Measurements from ENCODE around the gene MUSTN1. TPM values are rescaled to one million over a fixed set of nuclear protein-coding genes. Genes with fewer than 3 reads are reported as not detected.
A peak's percentile ranks its signal among the peaks of the same experiment; 100 is the strongest.

Gene MUSTN1
- total RNA-seq, 2 experiments from 2014 or later: 1.1 TPM; not detected in 1

DNA sequence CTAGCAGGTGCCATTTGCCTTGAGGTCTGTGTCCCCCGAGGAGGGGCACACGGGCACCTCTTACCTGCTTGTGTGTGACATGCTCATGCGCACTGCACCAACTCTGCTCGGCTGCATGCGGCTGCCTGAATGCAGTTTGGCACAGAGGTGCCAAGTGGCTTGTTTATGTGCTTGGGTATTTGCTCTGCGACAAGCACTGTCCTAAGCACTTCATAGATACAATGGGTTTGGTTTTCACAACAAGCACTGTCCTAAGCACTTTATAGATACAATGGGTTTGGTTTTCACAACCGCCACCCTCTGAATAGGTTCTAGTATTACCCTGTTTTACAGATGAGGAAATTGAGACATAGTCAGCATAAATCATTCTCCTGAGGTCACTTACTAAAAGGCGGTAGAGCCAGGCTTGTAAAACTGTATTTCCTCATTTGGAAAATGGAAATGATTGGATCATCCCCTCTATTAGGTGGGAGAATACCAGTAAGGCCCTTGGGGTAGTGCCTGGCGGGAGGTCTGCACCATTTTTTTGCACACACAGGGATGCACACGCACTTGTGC is 4.8 kb downstream of the MUSTN1 start:
- POLR2A ChIA-PET: no interaction called here
- H3K4me3 Mint-ChIP-seq: no peak overlapping the region
- intact Hi-C loops (cut with micrococcal nuclease): no loop called here
- CTCF ChIA-PET: no interaction called here
- no peaks in the 10 kb centered on the region for H3K27me3 Mint-ChIP-seq
- H3K27ac Mint-ChIP-seq: no peak overlapping the region
- H3K36me3 Mint-ChIP-seq: no peaks in the 10 kb centered on the region
- no peaks in the 10 kb centered on the region for H3K4me1 Mint-ChIP-seq (ENCODE audit: low read depth)
- DNase-seq: no peak
- no peaks in the 10 kb centered on the region for H3K9me3 Mint-ChIP-seq

DNA sequence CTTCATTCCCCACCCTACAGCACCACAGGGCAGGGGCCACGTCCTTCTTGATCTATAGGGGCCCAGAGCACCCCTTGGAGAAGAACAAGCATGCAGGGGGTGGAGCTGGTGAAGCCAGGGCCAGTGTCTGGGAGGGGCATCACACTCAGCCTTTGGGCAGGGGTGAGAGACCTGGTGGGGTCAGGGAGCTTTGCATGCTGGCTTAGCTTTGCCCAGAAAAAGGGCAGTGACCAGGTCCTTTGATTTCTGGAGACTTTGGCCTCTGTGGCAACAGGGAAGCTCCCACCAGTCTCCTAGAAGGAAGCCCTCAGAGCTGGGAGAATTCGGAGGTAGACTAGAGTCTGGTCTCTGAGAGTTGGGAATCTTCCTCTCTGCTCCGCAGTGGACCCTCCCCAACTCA is 5.3 kb downstream of the MUSTN1 start:
- H3K4me3 Mint-ChIP-seq: no peak overlapping the region
- no peak overlapping the region for H3K27ac Mint-ChIP-seq
- ChIA-PET CTCF (no interaction called here), POLR2A (interaction anchor here (0.5 kb wide), 1 partner anchor 187 kb away, joined by 3 read pairs; no protein-coding TSS in a partner anchor)
- H3K36me3 Mint-ChIP-seq: no peaks in the 10 kb centered on the region
- DNase-seq: no peak
- intact Hi-C loops (cut with micrococcal nuclease): no loop called here
- no peaks in the 10 kb centered on the region for H3K9me3 Mint-ChIP-seq
- no peaks in the 10 kb centered on the region for H3K27me3 Mint-ChIP-seq
- H3K4me1 Mint-ChIP-seq (ENCODE audit: low read depth): no peaks in the 10 kb centered on the region

DNA sequence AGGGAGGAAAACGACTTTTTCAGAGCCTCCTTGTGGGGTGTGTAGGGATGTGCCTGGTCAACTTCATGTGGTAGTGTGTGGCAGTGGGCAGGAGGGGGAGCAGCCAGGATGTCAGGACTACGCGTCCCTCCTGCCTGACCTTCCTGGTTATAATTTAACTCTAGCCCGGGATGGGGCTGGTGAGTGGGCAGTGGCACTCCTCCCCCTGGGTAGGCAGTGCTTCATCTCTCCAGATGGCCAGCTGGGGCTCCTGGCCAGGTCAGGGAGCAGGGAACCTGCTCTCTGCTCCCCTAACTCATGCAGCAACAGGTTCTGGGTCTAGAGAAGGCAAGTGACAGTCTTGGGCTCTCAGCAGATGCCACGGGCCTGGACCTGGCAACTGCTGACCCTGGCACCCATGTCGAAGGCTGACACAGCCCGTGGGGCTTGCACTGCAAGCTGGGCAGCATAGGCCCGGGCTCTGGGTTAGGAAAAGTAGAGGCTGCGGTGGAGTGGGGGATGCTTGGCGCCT is 6.9 kb downstream of the MUSTN1 start:
- H3K4me1 Mint-ChIP-seq (ENCODE audit: low read depth): no peaks in the 10 kb centered on the region
- H3K4me3 Mint-ChIP-seq: no peak overlapping the region
- no peaks in the 10 kb centered on the region for H3K9me3 Mint-ChIP-seq
- DNase-seq: no peak
- H3K27ac Mint-ChIP-seq: no peak overlapping the region
- POLR2A ChIA-PET: no interaction called here
- CTCF ChIA-PET: no interaction called here
- intact Hi-C loops (cut with micrococcal nuclease): no loop called here
- H3K36me3 Mint-ChIP-seq: no peaks in the 10 kb centered on the region
- no peaks in the 10 kb centered on the region for H3K27me3 Mint-ChIP-seq

DNA sequence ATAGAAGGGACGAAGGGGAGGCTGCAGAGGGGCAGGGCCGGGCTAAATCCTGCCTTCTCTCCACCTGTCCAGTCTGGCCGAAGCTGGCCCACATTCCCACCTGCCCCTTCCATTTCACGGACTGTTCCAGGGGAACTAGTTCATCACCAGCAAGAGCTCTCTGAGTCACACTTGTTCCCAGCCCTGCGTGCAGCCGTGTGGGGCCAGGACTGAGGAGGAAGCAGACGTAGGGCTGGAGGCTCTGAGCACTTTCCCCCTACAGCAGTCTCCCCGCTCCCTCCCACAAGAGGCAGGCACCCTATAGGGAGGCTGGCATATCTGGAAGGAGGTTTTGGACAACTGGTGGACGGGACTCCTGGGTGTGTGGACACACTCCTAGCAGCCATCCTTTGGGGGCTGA is 7.4 kb downstream of the MUSTN1 start:
- Mint-ChIP-seq H3K9me3 (no peaks in the 10 kb centered on the region), H3K4me1 (ENCODE audit: low read depth) (no peaks in the 10 kb centered on the region), H3K27ac (no peak overlapping the region), H3K27me3 (no peaks in the 10 kb centered on the region), H3K4me3 (no peak overlapping the region), H3K36me3 (no peaks in the 10 kb centered on the region)
- ChIA-PET CTCF (no interaction called here), POLR2A (no interaction called here)
- DNase-seq: no peak
- intact Hi-C loops (cut with micrococcal nuclease): no loop called here

DNA sequence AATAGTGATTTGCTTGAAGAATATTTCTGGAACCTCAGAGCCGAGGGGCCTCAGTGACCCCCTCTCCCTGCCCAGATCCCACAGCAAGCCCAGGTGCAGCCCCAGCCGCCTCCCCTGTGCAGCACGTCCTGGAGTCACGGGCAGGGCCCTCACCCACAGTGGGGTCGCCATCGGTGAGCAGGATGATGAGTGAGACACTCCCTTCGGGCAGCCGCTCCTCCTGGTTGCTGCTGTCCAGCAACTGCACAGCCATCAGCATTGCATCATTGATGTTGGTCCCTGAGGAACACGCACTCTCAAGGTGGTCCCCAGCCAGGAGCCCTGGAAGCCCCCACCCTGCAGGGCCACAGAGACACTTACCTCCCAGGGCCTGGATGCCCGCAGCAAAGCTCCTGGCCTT is 10.8 kb downstream of the MUSTN1 start:
- ChIA-PET CTCF (no interaction called here), POLR2A (no interaction called here)
- H3K4me1 Mint-ChIP-seq (ENCODE audit: low read depth): no peaks in the 10 kb centered on the region
- no peak overlapping the region for H3K27ac Mint-ChIP-seq
- H3K4me3 Mint-ChIP-seq: no peak overlapping the region
- DNase-seq: no peak
- no peaks in the 10 kb centered on the region for H3K36me3 Mint-ChIP-seq
- intact Hi-C loops (cut with micrococcal nuclease): no loop called here
- H3K27me3 Mint-ChIP-seq: no peaks in the 10 kb centered on the region
- no peaks in the 10 kb centered on the region for H3K9me3 Mint-ChIP-seq

- CTCF ChIA-PET: interaction anchor here (2.1 kb wide), 1 partner anchor 24 kb away, joined by 13 read pairs; no protein-coding TSS in a partner anchor
- H3K27ac Mint-ChIP-seq: no peak overlapping the region
These were observed 12.5 kb downstream of the MUSTN1 start for GRCh38 chr3:52822363-52822762.

DNA sequence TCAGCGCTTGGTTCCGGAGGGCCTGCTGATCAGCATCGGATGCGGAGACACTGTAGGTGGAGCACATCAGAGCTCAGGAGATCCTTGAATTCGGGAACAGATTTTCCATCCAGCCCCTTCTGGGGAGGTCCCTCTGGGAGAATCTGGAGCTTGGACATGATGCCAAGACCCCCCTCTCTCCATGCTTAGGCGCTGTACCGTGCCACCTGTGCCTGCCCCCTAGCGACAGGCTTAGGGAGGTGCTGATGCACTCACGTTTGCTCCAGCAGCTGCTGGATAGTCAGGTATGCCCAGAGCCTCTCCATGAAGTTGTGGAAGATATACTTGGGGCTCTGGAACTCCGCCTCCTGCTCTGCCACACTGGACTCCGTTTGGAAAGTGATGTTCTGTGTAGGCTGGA is 14.1 kb downstream of the MUSTN1 start:
- DNase-seq: peak; percentile 40
- CTCF ChIA-PET: interaction anchor here (0.7 to 2.1 kb wide), 8 partner anchors 9 to 238 kb away, joined by 3 to 13 read pairs (median 4); partner anchors contain the start of gene MUSTN1
- POLR2A ChIA-PET: no interaction called here
- H3K4me1 Mint-ChIP-seq (ENCODE audit: low read depth): no peaks in the 10 kb centered on the region
- intact Hi-C loops (cut with micrococcal nuclease): no loop called here
- no peak overlapping the region for H3K27ac Mint-ChIP-seq
- no peaks in the 10 kb centered on the region for H3K27me3 Mint-ChIP-seq
- no peak overlapping the region for H3K4me3 Mint-ChIP-seq
- no peaks in the 10 kb centered on the region for H3K36me3 Mint-ChIP-seq
- no peaks in the 10 kb centered on the region for H3K9me3 Mint-ChIP-seq

More at GRCh38 chr3:52822363-52822762, 12.5 kb downstream of the MUSTN1 start:
- no peaks in the 10 kb centered on the region for H3K4me1 Mint-ChIP-seq (ENCODE audit: low read depth)
- no peak overlapping the region for H3K4me3 Mint-ChIP-seq
- no peak for DNase-seq
- H3K27me3 Mint-ChIP-seq: no peaks in the 10 kb centered on the region
- POLR2A ChIA-PET: no interaction called here
- no peaks in the 10 kb centered on the region for H3K9me3 Mint-ChIP-seq
- no peaks in the 10 kb centered on the region for H3K36me3 Mint-ChIP-seq
- intact Hi-C loops (cut with micrococcal nuclease): no loop called here

DNA sequence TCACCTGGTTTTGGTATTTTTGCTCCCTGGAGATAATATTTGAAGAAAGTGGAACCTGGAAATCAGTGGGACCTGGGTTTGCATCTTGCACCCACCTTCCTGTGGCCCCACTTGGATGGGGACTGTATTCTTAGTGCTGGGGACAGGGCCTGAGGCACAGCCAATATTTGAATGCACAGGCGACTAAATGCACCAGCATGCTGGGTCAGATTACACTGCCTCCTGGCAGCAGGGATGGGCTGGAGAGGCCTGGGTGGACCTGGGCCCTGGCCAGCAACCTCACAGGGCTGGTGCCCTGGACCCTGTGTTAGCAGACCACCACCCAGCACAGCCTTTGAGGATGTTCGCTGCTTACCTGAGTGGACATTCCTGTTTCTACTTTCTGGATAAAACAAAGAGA is 14.9 kb downstream of the MUSTN1 start:
- Mint-ChIP-seq H3K4me3 (no peak overlapping the region), H3K36me3 (no peaks in the 10 kb centered on the region), H3K4me1 (ENCODE audit: low read depth) (no peaks in the 10 kb centered on the region), H3K27me3 (no peaks in the 10 kb centered on the region), H3K27ac (no peak overlapping the region), H3K9me3 (no peaks in the 10 kb centered on the region)
- CTCF ChIA-PET: interaction anchor here (1.5 to 1.8 kb wide), 3 partner anchors 8 to 31 kb away, joined by 3 to 12 read pairs (median 12); no protein-coding TSS in a partner anchor
- intact Hi-C loops (cut with micrococcal nuclease): no loop called here
- no peak for DNase-seq
- POLR2A ChIA-PET: no interaction called here

DNA sequence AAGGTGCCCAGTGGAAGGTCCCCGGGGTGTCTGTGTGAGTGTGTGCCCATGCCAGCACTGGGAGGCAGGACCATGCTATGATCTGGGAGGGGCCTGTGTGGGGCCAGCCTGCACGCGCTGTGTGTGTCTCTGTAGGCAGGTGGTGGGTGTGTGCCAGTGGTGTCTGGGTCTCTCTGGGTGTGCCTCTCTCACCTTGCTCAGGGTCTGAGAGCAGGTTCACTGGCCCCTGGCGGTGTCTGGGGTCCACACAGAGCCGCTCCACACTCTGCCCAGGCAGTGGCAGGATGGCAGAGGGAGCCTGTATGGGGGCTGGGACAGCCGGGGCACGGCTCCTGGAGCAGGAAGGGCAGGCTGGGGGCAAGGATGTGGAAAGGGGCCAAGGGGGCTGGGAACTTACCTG is 17.0 kb downstream of the MUSTN1 start:
- H3K27ac Mint-ChIP-seq: no peak overlapping the region
- no peak for DNase-seq
- H3K4me3 Mint-ChIP-seq: no peak overlapping the region

DNA sequence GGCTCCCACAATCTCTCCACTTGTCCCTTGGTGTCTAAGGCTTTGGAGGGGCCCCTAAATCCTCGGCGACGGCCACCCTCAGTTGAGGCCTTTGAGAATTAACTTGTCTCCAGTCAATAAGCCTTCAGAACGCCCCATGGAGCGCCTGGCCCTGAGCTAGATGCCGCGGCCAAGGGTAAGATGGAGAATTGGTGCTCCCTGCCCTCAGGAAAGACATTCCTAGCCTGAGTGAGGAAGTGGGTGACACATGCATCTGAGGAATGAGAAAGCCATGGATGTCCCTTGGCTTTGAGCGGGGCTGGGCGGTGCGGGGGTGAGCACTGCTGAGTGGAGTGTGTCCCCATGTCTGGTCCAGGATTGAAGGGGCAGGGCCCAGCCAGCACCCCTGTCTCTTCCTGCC is 17.6 kb downstream of the MUSTN1 start:
- intact Hi-C loops (cut with micrococcal nuclease): no loop called here
- no peaks in the 10 kb centered on the region for H3K4me1 Mint-ChIP-seq (ENCODE audit: low read depth)
- no peaks in the 10 kb centered on the region for H3K27me3 Mint-ChIP-seq
- DNase-seq: no peak
- no peaks in the 10 kb centered on the region for H3K9me3 Mint-ChIP-seq
- ChIA-PET POLR2A (no interaction called here), CTCF (no interaction called here)
- H3K36me3 Mint-ChIP-seq: no peaks in the 10 kb centered on the region
- H3K27ac Mint-ChIP-seq: no peak overlapping the region
- no peak overlapping the region for H3K4me3 Mint-ChIP-seq

More for the DNA sequence above, 17.0 kb downstream of the MUSTN1 start:
- Mint-ChIP-seq H3K36me3 (no peaks in the 10 kb centered on the region), H3K27me3 (no peaks in the 10 kb centered on the region), H3K9me3 (no peaks in the 10 kb centered on the region), H3K4me1 (ENCODE audit: low read depth) (no peaks in the 10 kb centered on the region)
- CTCF ChIA-PET: no interaction called here
- POLR2A ChIA-PET: no interaction called here
- intact Hi-C loops (cut with micrococcal nuclease): no loop called here

DNA sequence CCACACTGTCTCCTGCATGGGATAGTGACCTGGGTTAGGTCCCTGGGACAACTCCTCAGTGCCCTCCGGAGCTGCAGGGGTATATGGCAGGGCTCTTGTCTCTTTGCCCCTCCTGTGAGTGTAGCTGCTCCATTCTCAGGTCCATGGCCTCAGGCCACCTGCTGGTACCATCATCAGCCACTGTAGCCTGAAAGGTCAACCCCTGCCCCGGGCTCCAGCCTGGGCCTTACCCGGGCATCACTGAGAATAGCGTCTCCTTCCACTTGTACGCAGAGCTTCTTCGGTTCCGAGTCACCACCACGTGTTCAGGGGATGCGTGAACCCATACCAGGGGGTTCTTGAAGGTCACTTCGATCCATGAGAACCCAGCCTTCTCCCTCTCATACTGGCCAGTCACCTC is 18.2 kb downstream of the MUSTN1 start:
- Mint-ChIP-seq H3K4me3 (no peak overlapping the region), H3K36me3 (no peaks in the 10 kb centered on the region), H3K4me1 (ENCODE audit: low read depth) (no peaks in the 10 kb centered on the region), H3K27ac (no peak overlapping the region), H3K9me3 (no peaks in the 10 kb centered on the region), H3K27me3 (no peaks in the 10 kb centered on the region)
- intact Hi-C loops (cut with micrococcal nuclease): no loop called here
- DNase-seq: no peak
- POLR2A ChIA-PET: no interaction called here
- CTCF ChIA-PET: no interaction called here

- ChIA-PET POLR2A (no interaction called here), CTCF (no interaction called here)
- H3K36me3 Mint-ChIP-seq: no peaks in the 10 kb centered on the region
- no peak for DNase-seq
- intact Hi-C loops (cut with micrococcal nuclease): no loop called here
- H3K4me3 Mint-ChIP-seq: no peak overlapping the region
- no peaks in the 10 kb centered on the region for H3K27me3 Mint-ChIP-seq
- no peak overlapping the region for H3K27ac Mint-ChIP-seq
- no peaks in the 10 kb centered on the region for H3K9me3 Mint-ChIP-seq
- H3K4me1 Mint-ChIP-seq (ENCODE audit: low read depth): no peaks in the 10 kb centered on the region
These were observed 18.6 kb downstream of the MUSTN1 start for GRCh38 chr3:52816199-52816598.

- Mint-ChIP-seq H3K36me3 (no peaks in the 10 kb centered on the region), H3K27ac (no peak overlapping the region), H3K27me3 (no peaks in the 10 kb centered on the region), H3K4me1 (ENCODE audit: low read depth) (no peaks in the 10 kb centered on the region), H3K9me3 (no peaks in the 10 kb centered on the region), H3K4me3 (no peak overlapping the region)
- intact Hi-C loops (cut with micrococcal nuclease): no loop called here
- ChIA-PET CTCF (no interaction called here), POLR2A (no interaction called here)
- DNase-seq: no peak
These were observed 21.0 kb downstream of the MUSTN1 start for GRCh38 chr3:52813810-52814209.

Measured in activated CD4-positive, alpha-beta memory T cell treated with anti-CD3 and anti-CD28 coated beads for 36 hours (primary cell).